GM12878 (cell line): ENCODE results near the gene ST7. TPM values are rescaled to one million over a fixed set of nuclear protein-coding genes. Genes with fewer than 3 reads are reported as not detected.

Experiments
- ATAC-seq: fragments of 200-7000 bp; cut with Tn5 transposase; 3 replicates; pipeline ENCODE4 v1.9.1; 2020; ENCODE audit warnings: mild to moderate bottlenecking, moderate library complexity
- BruUV-seq: library from RNA; stranded (reverse); fragments of 400-500 nt; replicated peaks from 2 replicates; lab custom pipeline; 2021; lab: Mats Ljungman, UMichigan
- CTCF ChIA-PET: fragments of 300-600 bp; sonication (Branson Sonifier 250); formaldehyde crosslinking; extraction: SDS; loops from one replicate; lab custom pipeline; 2021; ENCODE audit warnings: inconsistent platforms; lab: Yijun Ruan, JAX
- POLR2A ChIA-PET: fragments of 350-600 bp; formaldehyde crosslinking; extraction: SDS; loops from one replicate; lab custom pipeline; 2021; ENCODE audit warnings: inconsistent platforms; lab: Charles Lee
- RAD21 ChIA-PET: fragments of 300-600 bp; sonication (Branson Sonifier 250); formaldehyde crosslinking; loops from one replicate; lab custom pipeline; 2023; ENCODE audit warnings: antibody characterized with exemption; ENCODE audit not compliant: unreplicated experiment; lab: Charles Lee
- SMC1A ChIA-PET: fragments of 300-600 bp; sonication (Branson Sonifier 250); formaldehyde crosslinking; loops from one replicate; lab custom pipeline; 2023; ENCODE audit not compliant: unreplicated experiment, uncharacterized antibody; lab: Charles Lee
- DNase-seq: peaks from one replicate; pipeline ENCODE4 v3.0.0-alpha.2; 2011; ENCODE audit warnings: low read depth, low spot score
- FAIRE-seq: peaks from 3 replicates; lab custom pipeline; 2011; peaks lifted over from hg19 to GRCh38; lab: Jason Lieb, UNC
- H2AFZ ChIP-seq: 2 replicates; pipeline ENCODE4 v1.6.0; 2011; ENCODE audit warnings: low read depth, low read length, control low read depth; ENCODE audit not compliant: control insufficient read depth
- H3K27ac ChIP-seq: 2 replicates; pipeline ENCODE4 v1.5.1; 2011; ENCODE audit warnings: control low read depth; ENCODE audit not compliant: control insufficient read depth, insufficient read depth
- H3K27me3 ChIP-seq, 2 experiments: replicated peaks in 1 of 2; 2 replicates each; pipeline versions ENCODE4 v1.6.0 to v1.6.1; 2011; ENCODE audit warnings: low read length in 1 of 2; ENCODE audit not compliant: control insufficient read depth in 2 of 2, insufficient read depth in 2 of 2
- H3K36me3 ChIP-seq, 2 experiments: 2 replicates each; pipeline ENCODE4 v1.5.1; 2011; ENCODE audit warnings: low read length in 1 of 2; ENCODE audit not compliant: control insufficient read depth in 2 of 2, insufficient read depth in 2 of 2
- H3K4me1 ChIP-seq: 2 replicates; pipeline ENCODE4 v1.6.1; 2011; ENCODE audit warnings: mild to moderate bottlenecking, low read length, moderate library complexity, mixed read lengths; ENCODE audit not compliant: control insufficient read depth, insufficient read depth
- H3K4me2 ChIP-seq: 2 replicates; pipeline ENCODE4 v1.6.0; 2011; ENCODE audit warnings: control low read depth; ENCODE audit not compliant: control insufficient read depth, insufficient read depth
- H3K4me3 ChIP-seq: fragments of 200-600 bp; sonication (generic); 2 replicates; pipeline ENCODE4 v1.5.1; 2016
- H3K79me2 ChIP-seq: 2 replicates; pipeline ENCODE4 v1.6.0; 2011; ENCODE audit warnings: low read length; ENCODE audit not compliant: control insufficient read depth, insufficient read depth
- H3K9ac ChIP-seq: 2 replicates; pipeline ENCODE4 v1.8.0; 2011; ENCODE audit warnings: low read length, control low read depth, mixed read lengths; ENCODE audit not compliant: control insufficient read depth, insufficient read depth
- H3K9me3 ChIP-seq: replicated peaks from 3 replicates; pipeline ENCODE4 v1.5.1; 2011; ENCODE audit warnings: mild to moderate bottlenecking, low read length; ENCODE audit not compliant: control insufficient read depth, insufficient read depth
- H4K20me1 ChIP-seq: 2 replicates; pipeline ENCODE4 v1.6.0; 2011; ENCODE audit not compliant: control insufficient read depth, insufficient read depth
- CBFB ChIP-seq: IDR thresholded peaks from 2 replicates; pipeline ENCODE4 v1.6.1; 2016; ENCODE audit warnings: antibody characterized with exemption, low read depth
- EGR1 ChIP-seq, 2 experiments: IDR thresholded peaks; 1 replicate in 1 of 2; 2 replicates in 1 of 2; pipeline ENCODE4 v1.6.1; 2011 to 2012; ENCODE audit warnings: low read depth in 2 of 2, low read length in 2 of 2, borderline replicate concordance in 1 of 2, mild to moderate bottlenecking in 1 of 2, moderate library complexity in 1 of 2
- ESRRA ChIP-seq: IDR thresholded peaks from 2 replicates; pipeline ENCODE4 v1.6.1; 2012; ENCODE audit warnings: mild to moderate bottlenecking, low read length, improper control_type of control experiment
- HCFC1 ChIP-seq: fragments of 150-350 bp; IDR thresholded peaks from 2 replicates; pipeline ENCODE4 v1.6.1; 2014; ENCODE audit warnings: low read length
- HDGF ChIP-seq: fragments of 450-650 bp; IDR thresholded peaks from 2 replicates; pipeline ENCODE4 v1.6.1; 2016; ENCODE audit warnings: antibody characterized with exemption
- JUNB ChIP-seq: IDR thresholded peaks from 2 replicates; pipeline ENCODE4 v1.6.1; 2016; ENCODE audit warnings: antibody characterized with exemption, mild to moderate bottlenecking
- POLR2AphosphoS2 ChIP-seq: IDR thresholded peaks from 2 replicates; pipeline ENCODE4 v1.6.1; 2011; ENCODE audit warnings: low read depth, mild to moderate bottlenecking, low read length, improper control_type of control experiment, moderate library complexity
- POLR2AphosphoS5 ChIP-seq: IDR thresholded peaks from 2 replicates; pipeline ENCODE4 v1.6.1; 2011; ENCODE audit warnings: mild to moderate bottlenecking, low read length, inconsistent platforms
- RAD21 ChIP-seq: IDR thresholded peaks from 2 replicates; pipeline ENCODE4 v1.6.1; 2011; ENCODE audit warnings: mild to moderate bottlenecking, low read depth, low read length, moderate library complexity; ENCODE audit not compliant: insufficient read depth
- SMC3 ChIP-seq: IDR thresholded peaks from 2 replicates; pipeline ENCODE4 v1.6.1; 2011; ENCODE audit warnings: low read length, improper control_type of control experiment, borderline replicate concordance
- SUZ12 ChIP-seq: fragments of 200-600 bp; sonication (generic); IDR thresholded peaks from one replicate; pipeline ENCODE4 v1.6.1; 2018; ENCODE audit warnings: antibody characterized with exemption, mild to moderate bottlenecking; ENCODE audit not compliant: unreplicated experiment
- ZSCAN29 ChIP-seq: fragments of 450-650 bp; IDR thresholded peaks from 2 replicates; pipeline ENCODE4 v1.6.1; 2017; ENCODE audit warnings: mild to moderate bottlenecking, moderate library complexity
- WGBS: methylation state at CpG from one replicate; pipeline ENCODE4 v1.1.6; 2016; ENCODE audit warnings: low lambda C conversion rate; ENCODE audit not compliant: insufficient replicate concordance, insufficient coverage; ENCODE audit errors: missing lambda C conversion rate; 5-methylcytosine and 5-hydroxymethylcytosine counted together
- in situ Hi-C: fragments of 300-500 bp; cut with MboI; formaldehyde crosslinking; loops from 9 replicates; pipeline ENCODE4 v1.14.3; 2018; ENCODE audit warnings: mixed read lengths
- intact Hi-C: fragments of 100-400 bp; cut with micrococcal nuclease; formaldehyde crosslinking; loops from one replicate; pipeline ENCODE4 v1.14.2; 2022; ENCODE audit not compliant: unreplicated experiment
- polyA plus RNA-seq, 11 experiments: library from polyadenylated mRNA; depleted of rRNA in 4 of 11; unstranded in 6 of 11; stranded (reverse) in 5 of 11; fragments of >200 nt; fragmentation: Nextera tagmentation in 4 of 11; fragmentation: Illumina TruSeq in 1 of 11; extraction: Ambion mirVana in 4 of 11; extraction: Trizol in 1 of 11; gene quantifications; 1 replicate in 1 of 11; 2 replicates in 10 of 11; pipeline versions ENCODE4 v1.2.1 to v1.2.3, GENCODE V29; 2011 to 2016; ENCODE audit warnings: inconsistent platforms in 2 of 11, missing spikeins in 2 of 11, low read depth in 1 of 11
- total RNA-seq, 4 experiments: library from RNA; depleted of rRNA in 3 of 4; stranded (reverse); fragments of >200 nt in 3 of 4; fragmentation: Illumina TruSeq in 1 of 4; extraction: Trizol in 1 of 4; gene quantifications; 2 replicates each; pipeline versions ENCODE4 v1.2.1 to v1.2.3, GENCODE V29; 2013 to 2021
- TF ChIP-seq, protein P1 (sequence below): fragments of 450-650 bp; IDR thresholded peaks from 2 replicates; pipeline ENCODE4 v1.6.1; 2017; ENCODE audit warnings: mild to moderate bottlenecking, moderate library complexity
- TF ChIP-seq, protein P2 (sequence below): IDR thresholded peaks from 2 replicates; pipeline ENCODE4 v1.6.1; 2012; ENCODE audit warnings: low read depth, low read length, improper control_type of control experiment

Gene ST7
- total and polyA plus RNA-seq, 10 of the 15 experiments (the other 5 are each of a cell fraction or from before 2014, with no cell fraction given): 27.7 to 76.4 (median 53.6) TPM

DNA sequence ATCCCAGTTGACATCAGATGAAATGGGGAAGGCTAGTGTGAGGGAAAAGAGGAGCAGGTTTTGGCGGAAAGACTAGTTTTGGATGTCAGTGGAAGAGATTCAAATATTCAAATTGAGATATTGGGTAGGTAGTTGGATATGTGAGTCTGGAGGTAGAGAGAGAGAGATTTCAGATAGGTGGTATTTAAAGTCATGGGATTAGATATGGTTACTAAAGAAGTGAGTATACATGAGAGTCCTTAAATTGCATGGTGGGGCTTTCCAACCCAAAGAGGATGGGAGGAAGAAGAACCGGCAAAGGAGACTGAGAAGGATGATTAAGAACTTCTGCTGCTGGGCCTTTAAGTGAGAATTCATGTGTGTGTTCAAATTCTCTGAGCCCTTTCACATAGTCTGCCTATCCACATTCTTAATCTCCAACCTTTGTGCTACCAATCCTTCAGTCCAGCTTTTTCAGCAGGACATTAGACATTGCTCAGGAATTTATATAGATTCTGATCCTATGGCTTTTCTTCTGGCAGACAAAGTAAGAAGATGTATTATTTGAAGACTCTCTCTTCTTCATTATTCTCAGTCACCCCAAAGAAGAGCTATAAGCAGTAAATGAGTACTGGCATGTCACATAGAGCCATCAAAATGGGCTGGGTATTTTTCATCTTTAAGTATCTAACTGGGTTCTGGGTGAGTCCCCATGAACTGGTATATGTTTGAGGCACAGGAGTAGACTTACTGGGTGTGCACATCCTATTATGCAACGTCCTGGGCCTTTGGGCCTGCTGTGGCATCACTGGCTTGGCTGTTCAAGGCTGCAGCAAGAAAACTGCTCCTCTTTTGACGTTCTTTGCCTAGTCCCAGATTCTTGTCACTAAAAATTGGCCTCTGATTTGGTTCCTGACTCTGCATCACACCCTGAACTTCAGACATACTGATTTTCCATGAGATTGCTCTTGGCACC is 33.6 kb downstream of the ST7 start (continued):
- TF ChIP-seq HCFC1 (no peak), ESRRA (no peak), POLR2AphosphoS2 (no peak)
- TF ChIP-seq, protein P1, sequence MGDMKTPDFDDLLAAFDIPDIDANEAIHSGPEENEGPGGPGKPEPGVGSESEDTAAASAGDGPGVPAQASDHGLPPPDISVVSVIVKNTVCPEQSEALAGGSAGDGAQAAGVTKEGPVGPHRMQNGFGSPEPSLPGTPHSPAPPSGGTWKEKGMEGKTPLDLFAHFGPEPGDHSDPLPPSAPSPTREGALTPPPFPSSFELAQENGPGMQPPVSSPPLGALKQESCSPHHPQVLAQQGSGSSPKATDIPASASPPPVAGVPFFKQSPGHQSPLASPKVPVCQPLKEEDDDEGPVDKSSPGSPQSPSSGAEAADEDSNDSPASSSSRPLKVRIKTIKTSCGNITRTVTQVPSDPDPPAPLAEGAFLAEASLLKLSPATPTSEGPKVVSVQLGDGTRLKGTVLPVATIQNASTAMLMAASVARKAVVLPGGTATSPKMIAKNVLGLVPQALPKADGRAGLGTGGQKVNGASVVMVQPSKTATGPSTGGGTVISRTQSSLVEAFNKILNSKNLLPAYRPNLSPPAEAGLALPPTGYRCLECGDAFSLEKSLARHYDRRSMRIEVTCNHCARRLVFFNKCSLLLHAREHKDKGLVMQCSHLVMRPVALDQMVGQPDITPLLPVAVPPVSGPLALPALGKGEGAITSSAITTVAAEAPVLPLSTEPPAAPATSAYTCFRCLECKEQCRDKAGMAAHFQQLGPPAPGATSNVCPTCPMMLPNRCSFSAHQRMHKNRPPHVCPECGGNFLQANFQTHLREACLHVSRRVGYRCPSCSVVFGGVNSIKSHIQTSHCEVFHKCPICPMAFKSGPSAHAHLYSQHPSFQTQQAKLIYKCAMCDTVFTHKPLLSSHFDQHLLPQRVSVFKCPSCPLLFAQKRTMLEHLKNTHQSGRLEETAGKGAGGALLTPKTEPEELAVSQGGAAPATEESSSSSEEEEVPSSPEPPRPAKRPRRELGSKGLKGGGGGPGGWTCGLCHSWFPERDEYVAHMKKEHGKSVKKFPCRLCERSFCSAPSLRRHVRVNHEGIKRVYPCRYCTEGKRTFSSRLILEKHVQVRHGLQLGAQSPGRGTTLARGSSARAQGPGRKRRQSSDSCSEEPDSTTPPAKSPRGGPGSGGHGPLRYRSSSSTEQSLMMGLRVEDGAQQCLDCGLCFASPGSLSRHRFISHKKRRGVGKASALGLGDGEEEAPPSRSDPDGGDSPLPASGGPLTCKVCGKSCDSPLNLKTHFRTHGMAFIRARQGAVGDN: no peak
- TF ChIP-seq, all 136 proteins: peak for 6

DNA sequence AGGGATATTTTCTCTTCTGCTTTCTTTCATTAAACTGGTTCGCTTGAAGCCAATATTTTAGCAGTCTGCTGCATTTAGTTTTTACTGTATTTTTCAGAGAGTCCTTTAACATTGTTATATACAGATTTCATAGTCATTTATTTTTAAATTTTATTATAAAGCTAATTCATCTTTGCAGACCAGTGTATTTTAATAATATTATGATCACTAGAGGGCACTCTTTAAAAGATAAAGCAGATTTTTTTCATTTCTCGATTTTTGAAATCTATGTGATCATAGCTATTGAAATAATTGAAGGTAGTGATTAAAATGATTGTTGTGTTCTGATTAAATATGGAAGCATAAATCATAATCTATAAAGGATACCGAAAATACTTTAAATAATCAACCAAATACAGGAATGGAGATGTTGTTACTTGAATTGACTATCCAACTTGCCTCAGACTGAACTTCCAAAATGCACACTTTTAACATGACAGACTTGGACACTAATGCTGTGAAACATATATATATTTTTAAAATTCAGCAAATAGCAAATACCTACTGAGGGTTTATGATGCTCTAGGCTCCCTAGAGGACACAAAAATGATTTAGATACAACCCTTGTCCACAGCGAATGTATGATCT is 35.2 kb downstream of the ST7 start:
- Histone ChIP-seq H3K79me2 (peaks cover 37% of the 10 kb centered on the region), H3K27ac (no peak overlapping the region), H3K27me3 (no peaks in the 10 kb centered on the region), H3K36me3 (no peaks in the 10 kb centered on the region), H3K9me3 (peaks cover 20% of the 10 kb centered on the region; the same call in 2 of the 3 replicates), H3K9ac (no peak overlapping the region), H3K4me2 (no peak overlapping the region), H3K4me3 (no peak overlapping the region), H2AFZ (no peak overlapping the region), H3K4me1 (peaks cover 20% of the 10 kb centered on the region), H4K20me1 (no peaks in the 10 kb centered on the region)
- ChIA-PET CTCF (interaction anchor here (0.5 to 17.1 kb wide), 44 partner anchors 9 to 397 kb away, joined by 3 to 827 read pairs (median 4); no protein-coding TSS in a partner anchor), POLR2A (interaction anchor here (0.6 to 2.3 kb wide), 8 partner anchors 20 to 137 kb away, joined by 3 to 8 read pairs (median 4); no protein-coding TSS in a partner anchor), SMC1A (interaction anchor here (0.7 to 8.0 kb wide), 45 partner anchors 8 to 396 kb away, joined by 3 to 527 read pairs (median 4); partner anchors contain the start of gene ST7), RAD21 (interaction anchor here (0.6 to 8.0 kb wide), 25 partner anchors 10 to 230 kb away, joined by 3 to 379 read pairs (median 4); no protein-coding TSS in a partner anchor)
- WGBS: 51% methylated on average over 4 of the region's 4 CpGs
- in situ Hi-C loops: loop anchor here (5.0 kb wide), 1 partner anchor 124 kb away; no protein-coding TSS in a partner anchor
- FAIRE-seq (no peak), ATAC-seq (0 out of 3 replicates have a peak, but pooled peaks have one; percentile 24), DNase-seq (no peak)
- intact Hi-C loops: loop anchor here (1.0 kb wide), 2 partner anchors 24 to 131 kb away; no protein-coding TSS in a partner anchor
- no TSS peak for BruUV-seq
- TF ChIP-seq, protein P2, sequence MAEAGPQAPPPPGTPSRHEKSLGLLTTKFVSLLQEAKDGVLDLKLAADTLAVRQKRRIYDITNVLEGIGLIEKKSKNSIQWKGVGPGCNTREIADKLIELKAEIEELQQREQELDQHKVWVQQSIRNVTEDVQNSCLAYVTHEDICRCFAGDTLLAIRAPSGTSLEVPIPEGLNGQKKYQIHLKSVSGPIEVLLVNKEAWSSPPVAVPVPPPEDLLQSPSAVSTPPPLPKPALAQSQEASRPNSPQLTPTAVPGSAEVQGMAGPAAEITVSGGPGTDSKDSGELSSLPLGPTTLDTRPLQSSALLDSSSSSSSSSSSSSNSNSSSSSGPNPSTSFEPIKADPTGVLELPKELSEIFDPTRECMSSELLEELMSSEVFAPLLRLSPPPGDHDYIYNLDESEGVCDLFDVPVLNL: no peak
- no peak for TF ChIP-seq JUNB
- TF ChIP-seq RAD21: peak; percentile 45
- TF ChIP-seq ZSCAN29: no peak
- no peak for TF ChIP-seq POLR2AphosphoS5
- no peak for TF ChIP-seq CBFB
- no peak for TF ChIP-seq EGR1 (IDR thresholded peaks at IDR 0.05; ENCODE audit: borderline replicate concordance in 1 of 2, low read depth in 2 of 2, low read length in 2 of 2)
- no peak for TF ChIP-seq HDGF
- peak; percentile 58; the same call in 1 of the 2 replicates for TF ChIP-seq SMC3
- no peak for TF ChIP-seq SUZ12
